Ramos (cell line): ENCODE results near the gene TNNT1.
"Not testable (repeated sequence)": the region's sequence is repeated elsewhere in the genome, so short reads cannot be mapped to it uniquely, and the experiment has no call there.

ENCODE experiments used
- in situ Hi-C: fragments of 300-500 bp; cut with MboI; formaldehyde crosslinking; loops from one replicate; pipeline ENCODE4 v1.14.3; 2022; ENCODE audit warnings: low sequenced_read_pairs; ENCODE audit not compliant: unreplicated experiment

Gene TNNT1

GRCh38 chr19:55171440-55171839 is 22.4 kb upstream of the TNNT1 start:
- in situ Hi-C loops: no loop called here

- in situ Hi-C loops: no loop called here
Observed at GRCh38 chr19:55169136-55169535, 20.1 kb upstream of the TNNT1 start.

GRCh38 chr19:55166530-55167268 is 17.7 kb upstream of the TNNT1 start, which contains the start of gene DNAAF3:
DNAAF3 (minus strand) TSS chr19:55166613; CDS start chr19:55166413, 200 bp downstream.
- in situ Hi-C loops: no loop called here

- in situ Hi-C loops: no loop called here
Observed at GRCh38 chr19:55165952-55166529, 17.0 kb upstream of the TNNT1 start.

- in situ Hi-C loops: no loop called here
Observed at GRCh38 chr19:55161571-55162322, 12.7 kb upstream of the TNNT1 start.

- in situ Hi-C loops: no loop called here
Observed at GRCh38 chr19:55160986-55161365, 12.0 kb upstream of the TNNT1 start.

GRCh38 chr19:55160128-55160985 is 11.4 kb upstream of the TNNT1 start:
- in situ Hi-C loops: no loop called here

GRCh38 chr19:55158848-55159749 is 10.1 kb upstream of the TNNT1 start:
- in situ Hi-C loops: no loop called here

- in situ Hi-C loops: no loop called here
Observed at GRCh38 chr19:55158423-55158822, 9.4 kb upstream of the TNNT1 start.

- in situ Hi-C loops: no loop called here
Observed at GRCh38 chr19:55157064-55157908, 8.3 kb upstream of the TNNT1 start, which contains the start of gene TNNI3. TNNI3 (minus strand) TSS chr19:55157732; CDS start chr19:55157589, 143 bp downstream.

- in situ Hi-C loops: no loop called here
Observed at GRCh38 chr19:55156202-55157063, 7.4 kb upstream of the TNNT1 start.

GRCh38 chr19:55155784-55156183 is 6.8 kb upstream of the TNNT1 start:
- in situ Hi-C loops: not testable (repeated sequence)

GRCh38 chr19:55153652-55154264 is 4.8 kb upstream of the TNNT1 start:
- in situ Hi-C loops: no loop called here

- in situ Hi-C loops: no loop called here
Observed at GRCh38 chr19:55152017-55152416, 3.0 kb upstream of the TNNT1 start.

GRCh38 chr19:55147545-55148251 is 1.3 kb downstream of the TNNT1 start:
- in situ Hi-C loops: no loop called here

GRCh38 chr19:55146705-55147273 is 2.2 kb downstream of the TNNT1 start:
- in situ Hi-C loops: no loop called here
